Psoas muscle (tissue), 8 donors: ENCODE data around the gene TEP1. TPM values are rescaled to one million over a fixed set of nuclear protein-coding genes. Genes with fewer than 3 reads are reported as not detected.
"Not testable (repeated sequence)": the region's sequence is repeated elsewhere in the genome, so short reads cannot be mapped to it uniquely, and the experiment has no call there.

Experiments used
- ATAC-seq, 4 donors: fragments of 200-7000 bp; cut with Tn5 transposase; one replicate each; pipeline ENCODE4 v1.9.1; 2020; ENCODE audit warnings: moderate library complexity in 3 of 4, mild to moderate bottlenecking in 2 of 4
- DNase-seq, 2 donors: peaks; one replicate each; pipeline ENCODE4 v3.0.0-alpha.2; 2020
- H3K27ac ChIP-seq: fragments of 200-600 bp; one replicate; pipeline ENCODE4 v1.8.0; 2022
- H3K27me3 ChIP-seq, 3 donors: fragments of 200-600 bp in 1 of 3; one replicate each; pipeline versions ENCODE4 v1.6.1 to v1.8.0; 2013 to 2022; ENCODE audit warnings: low read length in 2 of 3, mild to moderate bottlenecking in 2 of 3, moderate library complexity in 1 of 3; ENCODE audit not compliant: insufficient read depth in 3 of 3
- H3K36me3 ChIP-seq, 2 donors: fragments of 200-600 bp in 1 of 2; one replicate each; pipeline versions ENCODE4 v1.6.1 to v1.8.0; 2013 to 2022; ENCODE audit warnings: low read depth in 1 of 2, mild to moderate bottlenecking in 1 of 2, moderate library complexity in 1 of 2; ENCODE audit not compliant: insufficient read depth in 1 of 2
- H3K4me1 ChIP-seq: fragments of 200-600 bp; one replicate; pipeline ENCODE4 v1.8.0; 2022
- H3K4me3 ChIP-seq: fragments of 200-600 bp; one replicate; pipeline ENCODE4 v1.8.0; 2022; ENCODE audit warnings: mild to moderate bottlenecking
- H3K9me3 ChIP-seq: fragments of 200-600 bp; one replicate; pipeline ENCODE4 v1.8.0; 2022
- CTCF ChIP-seq: fragments of 200-600 bp; IDR thresholded peaks from one replicate; pipeline ENCODE4 v1.8.0; 2022; ENCODE audit warnings: antibody characterized with exemption
- WGBS, 3 donors: extraction: QIAGEN DNeasy Blood & Tissue Kit; methylation state at CpG; one replicate each; pipeline versions ENCODE4 v1.1.6 to v1.1.7; 2013; 5-methylcytosine and 5-hydroxymethylcytosine counted together
- intact Hi-C, 2 donors: fragments of 100-400 bp; cut with DNase I; formaldehyde crosslinking; loops; one replicate each; pipeline versions ENCODE4 v1.11.0 to v1.14.2; 2022
- polyA plus RNA-seq, 3 donors: library from polyadenylated mRNA; stranded (reverse); fragments of 200-250 nt; gene quantifications; one replicate each; pipeline ENCODE4 v1.2.3, GENCODE V29; 2013
- total RNA-seq, 4 donors: library from RNA; stranded (reverse); fragmentation: NEBNext Ultra II Directional in 2 of 4; extraction: Animal tissue kit (Norgen Biotek cat#: 25700) in 2 of 4; gene quantifications; one replicate each; pipeline versions ENCODE4 v1.2.1 to v1.2.4, GENCODE V29; 2021 to 2023
- donor health status: healthy with polysubstance abuse.
- donor health status: DM: no; HTN: no; CAD: no; lungs with moderate emphysema.
- donor health status: Bipolar disorder and iron deficiency.
- donor health status: healthy.
- donor health status: DM: yes; HTN: yes; CAD: no.
- donor health status: DM: no; HTN: no; CAD: no.
- donor health status: DM: no; HTN: no; CAD: no.
- donor health status: DM: yes; HTN: yes; CAD: no.

TEP1 gene
- total and polyA plus RNA-seq, 7 donors, result 4.2 to 44.8 (median 14.7) TPM

GRCh38 chr14:20458031-20458789, 44.9 kb upstream of the TEP1 start:
- WGBS, 3 donors, result 47 to 54% (median 52%) methylated on average over 8 of the region's 8 CpGs
- DNase-seq (no peak), ATAC-seq (no peak)
- intact Hi-C loops, result loop anchor here in 1 of 2 donors (5.0 kb wide), 1 partner anchor 224 kb away; the partner anchor contains the start of gene RNASE4
- no peak overlapping the region for H3K27ac ChIP-seq
- no peaks in the 10 kb centered on the region for H3K9me3 ChIP-seq
- H3K36me3 ChIP-seq, result peaks cover 0 to 43% of the 10 kb centered on the region in 2 donors
- peaks cover 31% of the 10 kb centered on the region for H3K4me1 ChIP-seq
- H3K27me3 ChIP-seq, result no peaks in the 10 kb centered on the region
- no peak overlapping the region for H3K4me3 ChIP-seq
- TF ChIP-seq CTCF, result no peak

GRCh38 chr14:20456971-20457370, 43.7 kb upstream of the TEP1 start:
- no peak overlapping the region for H3K4me3 ChIP-seq
- H3K4me1 ChIP-seq, result peaks cover 35% of the 10 kb centered on the region
- H3K9me3 ChIP-seq, result no peaks in the 10 kb centered on the region
- DNase-seq (no peak), ATAC-seq (no peak)
- intact Hi-C loops, result loop anchor here in 1 of 2 donors (5.0 kb wide), 1 partner anchor 225 kb away; the partner anchor contains the start of gene RNASE4
- no peaks in the 10 kb centered on the region for H3K27me3 ChIP-seq
- TF ChIP-seq CTCF, result no peak
- WGBS, 3 donors, result 75 to 80% (median 78%) methylated on average over 13 of the region's 13 CpGs
- H3K36me3 ChIP-seq, result peaks cover 0 to 51% of the 10 kb centered on the region in 2 donors
- peak overlapping the region; percentile 0 for H3K27ac ChIP-seq

GRCh38 chr14:20455355-20456300, 42.3 kb upstream of the TEP1 start:
- Histone ChIP-seq H3K4me1 (peaks cover 40% of the 10 kb centered on the region), H3K36me3 (peaks cover 0 to 64% of the 10 kb centered on the region in 2 donors), H3K9me3 (no peaks in the 10 kb centered on the region), H3K4me3 (peak overlapping the region; percentile 68), H3K27me3 (no peaks in the 10 kb centered on the region), H3K27ac (peak overlapping the region; percentile 92)
- intact Hi-C loops, result loop anchor here (2.0 to 5.0 kb wide), 5 partner anchors 19 to 227 kb away; partner anchors contain the start of genes KLHL33 (in 1 of the 2), PARP2 (in 1 of the 2), RNASE4 (in 1 of the 2) and TEP1 (in 1 of the 2)
- ATAC-seq (peak; percentile 51 to 67 (median 54)), DNase-seq (peak in 1 of 2 donors; percentile 50)
- no peak for TF ChIP-seq CTCF
- 1% methylated on average over 39 of the region's 39 CpGs for WGBS, 3 donors

GRCh38 chr14:20454516-20455354, 41.4 kb upstream of the TEP1 start, which contains the start of the genes APEX1 and OSGEP:
TSS of gene APEX1 (plus strand) at chr14:20455226. CDS start at chr14:20455646, 420 bp downstream.
TSS of gene OSGEP (minus strand) at chr14:20454812. CDS start at chr14:20454683, 129 bp downstream.
- ATAC-seq, result peak; percentile 93 to 95 (median 94)
- peaks cover 32% of the 10 kb centered on the region for H3K4me1 ChIP-seq
- WGBS, 3 donors, result 0% methylated on average over 56 of the region's 56 CpGs
- peak within 1 kb of the TSS; percentile 68 for H3K4me3 ChIP-seq
- no peak for TF ChIP-seq CTCF
- DNase-seq, result peak; percentile 98 to 99
- H3K27me3 ChIP-seq, result no peaks in the 10 kb centered on the region
- peaks cover 5 to 66% of the 10 kb centered on the region in 2 donors for H3K36me3 ChIP-seq
- peak within 1 kb of the TSS; percentile 92 for H3K27ac ChIP-seq
- intact Hi-C loops, result loop anchor here (2.0 to 5.0 kb wide), 5 partner anchors 18 to 228 kb away; partner anchors contain the start of genes KLHL33 (in 1 of the 2), PARP2 (in 1 of the 2), RNASE4 (in 1 of the 2) and TEP1 (in 1 of the 2)
- no peaks in the 10 kb centered on the region for H3K9me3 ChIP-seq

- ATAC-seq, H3K27me3 ChIP-seq, H3K9me3 ChIP-seq, intact Hi-C loops, DNase-seq: not testable (repeated sequence)
- 89 to 95% (median 93%) methylated on average over 8 of the region's 8 CpGs for WGBS, 3 donors
- Histone ChIP-seq H3K4me1 (peaks cover 32% of the 10 kb centered on the region), H3K27ac (peak overlapping the region; percentile 12), H3K36me3 (peaks cover 6 to 66% of the 10 kb centered on the region in 2 donors), H3K4me3 (peak overlapping the region; percentile 68)
These were observed 39.5 kb upstream of the TEP1 start for GRCh38 chr14:20452831-20453230.
